DND-41 (cell line): Measurements from ENCODE around the gene CACHD1.

Experiments used
- ATAC-seq: fragments of 200-7000 bp; cut with Tn5 transposase; 3 replicates; pipeline ENCODE4 v1.9.1; 2021; ENCODE audit warnings: low read depth; ENCODE audit not compliant: insufficient read depth
- DNase-seq: peaks from one replicate; pipeline ENCODE4 v3.0.0-alpha.2; 2020
- H2AFZ ChIP-seq: 2 replicates; pipeline ENCODE4 v1.6.0; 2012; ENCODE audit warnings: low read depth, low read length
- H3K27ac ChIP-seq: 2 replicates; pipeline ENCODE4 v1.5.1; 2012; ENCODE audit warnings: low read length, inconsistent platforms
- H3K27me3 ChIP-seq: fragments of 200-600 bp; sonication (generic); 2 replicates; pipeline ENCODE4 v1.6.0; 2012; ENCODE audit warnings: low read length, mild to moderate bottlenecking, inconsistent platforms; ENCODE audit not compliant: insufficient read depth, poor library complexity
- H3K36me3 ChIP-seq: 2 replicates; pipeline ENCODE4 v1.5.1; 2012; ENCODE audit warnings: low read length, inconsistent platforms; ENCODE audit not compliant: insufficient read depth
- H3K4me1 ChIP-seq: 2 replicates; pipeline ENCODE4 v1.5.1; 2012; ENCODE audit warnings: mild to moderate bottlenecking, low read length; ENCODE audit not compliant: insufficient read depth
- H3K4me2 ChIP-seq: 2 replicates; pipeline ENCODE4 v1.6.0; 2012; ENCODE audit warnings: mild to moderate bottlenecking, moderate library complexity, low read length, inconsistent platforms; ENCODE audit not compliant: insufficient read depth
- H3K4me3 ChIP-seq, 2 experiments: fragments of 200-600 bp in 1 of 2; shearing (Covaris generic) in 1 of 2; 2 replicates each; pipeline ENCODE4 v1.5.1; 2012 to 2016; ENCODE audit warnings: inconsistent platforms in 2 of 2, low read length in 2 of 2, mild to moderate bottlenecking in 2 of 2, low read depth in 1 of 2, moderate library complexity in 1 of 2
- H3K79me2 ChIP-seq: 2 replicates; pipeline ENCODE4 v1.6.0; 2012; ENCODE audit warnings: low read length, inconsistent platforms; ENCODE audit not compliant: insufficient read depth
- H3K9ac ChIP-seq: 2 replicates; pipeline ENCODE4 v1.6.0; 2012; ENCODE audit warnings: low read depth, mild to moderate bottlenecking, inconsistent platforms, low read length, moderate library complexity
- H3K9me3 ChIP-seq: 2 replicates; pipeline ENCODE4 v1.5.1; 2012; ENCODE audit warnings: low read length, moderate library complexity, mild to moderate bottlenecking, inconsistent platforms; ENCODE audit not compliant: insufficient read depth, severe bottlenecking
- H4K20me1 ChIP-seq: 2 replicates; pipeline ENCODE4 v1.6.0; 2012; ENCODE audit warnings: low read length; ENCODE audit not compliant: insufficient read depth
- EZH2 ChIP-seq: IDR thresholded peaks from 3 replicates; pipeline ENCODE4 v1.6.1; 2012; ENCODE audit warnings: borderline replicate concordance, low read depth, mild to moderate bottlenecking, moderate library complexity, low read length, inconsistent platforms; ENCODE audit not compliant: severe bottlenecking
- TF ChIP-seq, protein P1 (sequence below): IDR thresholded peaks from 2 replicates; pipeline ENCODE4 v1.5.1; 2012; ENCODE audit warnings: borderline replicate concordance, low read length, moderate library complexity, mild to moderate bottlenecking; ENCODE audit not compliant: poor library complexity, severe bottlenecking; ENCODE audit errors: extremely low read depth

The CACHD1 gene

DNA sequence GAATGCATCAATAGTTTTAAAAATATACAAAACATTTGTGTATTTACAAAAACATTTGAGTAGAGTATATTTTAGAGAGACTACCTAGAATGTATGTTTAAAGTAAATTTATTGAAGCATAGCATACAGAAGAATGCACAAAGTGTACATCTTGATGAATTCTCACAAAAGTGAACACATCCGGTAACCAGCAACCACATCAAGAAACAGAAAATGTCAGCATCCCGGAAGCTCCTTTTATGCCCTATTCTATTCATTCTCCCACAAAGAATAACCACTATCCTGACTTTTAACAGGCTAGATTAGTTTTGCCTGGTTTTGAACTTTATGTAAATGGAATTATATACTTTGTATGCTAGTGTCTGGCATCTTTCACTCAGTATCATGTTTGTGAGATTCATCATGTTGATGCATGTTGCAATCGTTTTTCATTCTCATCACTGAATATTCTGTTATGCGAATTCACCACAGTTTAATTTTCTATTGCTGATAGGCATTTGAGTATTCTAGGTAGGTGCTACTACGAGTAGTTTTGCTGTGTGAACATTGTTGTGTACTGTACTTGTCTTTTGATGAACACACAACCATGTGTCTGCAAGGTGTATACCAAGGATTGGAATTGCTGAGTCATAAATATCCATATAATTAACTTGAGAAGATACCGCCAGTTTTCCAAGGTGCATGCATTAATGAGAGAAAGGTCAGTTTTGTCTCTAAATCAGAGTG lies 75.4 kb downstream of the CACHD1 start:
- Histone ChIP-seq H3K9me3 (no peaks in the 10 kb centered on the region), H3K9ac (no peak overlapping the region), H4K20me1 (no peaks in the 10 kb centered on the region), H3K4me2 (peak overlapping the region; percentile 38; the same call in 1 of the 2 replicates), H2AFZ (no peak overlapping the region), H3K79me2 (no peaks in the 10 kb centered on the region), H3K4me3 (no peak overlapping the region), H3K27me3 (no peaks in the 10 kb centered on the region), H3K36me3 (no peaks in the 10 kb centered on the region), H3K4me1 (peaks cover 23% of the 10 kb centered on the region), H3K27ac (no peak overlapping the region)
- DNase-seq = peak; percentile 48
- peak; percentile 98 for ATAC-seq
- TF ChIP-seq, protein P1, sequence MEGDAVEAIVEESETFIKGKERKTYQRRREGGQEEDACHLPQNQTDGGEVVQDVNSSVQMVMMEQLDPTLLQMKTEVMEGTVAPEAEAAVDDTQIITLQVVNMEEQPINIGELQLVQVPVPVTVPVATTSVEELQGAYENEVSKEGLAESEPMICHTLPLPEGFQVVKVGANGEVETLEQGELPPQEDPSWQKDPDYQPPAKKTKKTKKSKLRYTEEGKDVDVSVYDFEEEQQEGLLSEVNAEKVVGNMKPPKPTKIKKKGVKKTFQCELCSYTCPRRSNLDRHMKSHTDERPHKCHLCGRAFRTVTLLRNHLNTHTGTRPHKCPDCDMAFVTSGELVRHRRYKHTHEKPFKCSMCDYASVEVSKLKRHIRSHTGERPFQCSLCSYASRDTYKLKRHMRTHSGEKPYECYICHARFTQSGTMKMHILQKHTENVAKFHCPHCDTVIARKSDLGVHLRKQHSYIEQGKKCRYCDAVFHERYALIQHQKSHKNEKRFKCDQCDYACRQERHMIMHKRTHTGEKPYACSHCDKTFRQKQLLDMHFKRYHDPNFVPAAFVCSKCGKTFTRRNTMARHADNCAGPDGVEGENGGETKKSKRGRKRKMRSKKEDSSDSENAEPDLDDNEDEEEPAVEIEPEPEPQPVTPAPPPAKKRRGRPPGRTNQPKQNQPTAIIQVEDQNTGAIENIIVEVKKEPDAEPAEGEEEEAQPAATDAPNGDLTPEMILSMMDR = no peak

DNA sequence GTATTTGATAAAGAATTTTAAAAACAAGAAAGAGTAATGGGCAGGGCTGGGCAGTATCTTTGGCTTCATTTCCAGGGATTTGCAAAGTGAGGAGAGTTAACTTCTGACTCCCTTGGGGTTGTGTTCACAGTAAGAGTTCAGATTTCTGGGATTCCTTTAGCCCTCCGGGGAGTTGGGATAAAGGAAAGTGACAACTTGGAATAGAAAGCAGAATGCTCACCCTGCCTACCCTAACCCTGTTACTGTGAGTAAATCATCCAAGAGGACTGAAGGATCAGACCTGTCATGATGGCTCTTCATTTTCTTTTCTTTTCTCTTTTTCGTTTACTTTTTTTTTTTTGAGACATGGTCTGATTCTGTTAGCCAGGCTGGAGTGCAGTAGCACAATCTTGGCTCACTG lies 76.1 kb downstream of the CACHD1 start:
- H3K27ac ChIP-seq = no peak overlapping the region
- no peak overlapping the region for H3K9ac ChIP-seq

GRCh38 chr1:64549464-64550239 lies 79.7 kb downstream of the CACHD1 start:
- H4K20me1 ChIP-seq = no peaks in the 10 kb centered on the region
- H3K4me1 ChIP-seq = peaks cover 20% of the 10 kb centered on the region
- H3K27ac ChIP-seq = no peak overlapping the region
- H3K4me2 ChIP-seq = no peak overlapping the region
- no peak for ATAC-seq
- no peak overlapping the region for H3K9ac ChIP-seq
- no peaks in the 10 kb centered on the region for H3K9me3 ChIP-seq
- H3K79me2 ChIP-seq = no peaks in the 10 kb centered on the region
- no peak overlapping the region for H3K4me3 ChIP-seq
- H3K27me3 ChIP-seq = no peaks in the 10 kb centered on the region
- no peak for TF ChIP-seq EZH2
- TF ChIP-seq, protein P1 = no peak
- no peaks in the 10 kb centered on the region for H3K36me3 ChIP-seq
- no peak overlapping the region for H2AFZ ChIP-seq
- no peak for DNase-seq

More for the DNA sequence above, 76.1 kb downstream of the CACHD1 start:
- no peak for TF ChIP-seq EZH2
- TF ChIP-seq, protein P1 = no peak
- Histone ChIP-seq H2AFZ (no peak overlapping the region), H4K20me1 (no peaks in the 10 kb centered on the region), H3K36me3 (no peaks in the 10 kb centered on the region), H3K9me3 (no peaks in the 10 kb centered on the region), H3K4me2 (no peak overlapping the region), H3K4me3 (no peak overlapping the region), H3K27me3 (no peaks in the 10 kb centered on the region), H3K79me2 (no peaks in the 10 kb centered on the region), H3K4me1 (peaks cover 27% of the 10 kb centered on the region)
- ATAC-seq = no peak
- DNase-seq = no peak
